K562 (cell line): ENCODE data around the gene HAT1. TPM values are rescaled to one million over a fixed set of nuclear protein-coding genes. Genes with fewer than 3 reads are reported as not detected.

ENCODE experiments used
- CAMTA2 ChIP-seq: fragments of 250-450 bp; sonication (Bioruptor Pico); conservative IDR thresholded peaks from 2 replicates; pipeline ENCODE4 v1.5.1; 2022
- CBFA2T3 ChIP-seq: fragments of 450-650 bp; IDR thresholded peaks from 2 replicates; pipeline ENCODE4 v1.6.1; 2017
- CTCFL ChIP-seq: IDR thresholded peaks from 2 replicates; pipeline ENCODE4 v1.6.1; 2011; ENCODE audit warnings: borderline replicate concordance, low read depth, mild to moderate bottlenecking, moderate library complexity, low read length; ENCODE audit not compliant: insufficient read depth, poor library complexity, severe bottlenecking
- MED1 ChIP-seq: sonication (generic); formaldehyde crosslinking; IDR thresholded peaks from 2 replicates; pipeline ENCODE4 v1.8.1; 2023; ENCODE audit warnings: missing genetic modification reagents, borderline replicate concordance
- MGA ChIP-seq: fragments of 450-650 bp; IDR thresholded peaks from 2 replicates; pipeline ENCODE4 v1.6.1; 2016; ENCODE audit warnings: mild to moderate bottlenecking, moderate library complexity
- NEUROD1 ChIP-seq: fragments of 150-350 bp; IDR thresholded peaks from 2 replicates; pipeline ENCODE4 v1.6.1; 2014; ENCODE audit warnings: borderline replicate concordance, low read length, low read depth; ENCODE audit not compliant: partially characterized antibody
- PURB ChIP-seq: sonication (generic); formaldehyde crosslinking; IDR thresholded peaks from 2 replicates; pipeline ENCODE4 v1.9.0; 2021; ENCODE audit warnings: low read depth, mild to moderate bottlenecking, missing genetic modification reagents
- TAF9B ChIP-seq: fragments of 450-650 bp; IDR thresholded peaks from 2 replicates; pipeline ENCODE4 v1.6.1; 2018; ENCODE audit warnings: mild to moderate bottlenecking; ENCODE audit not compliant: partially characterized antibody
- ZFX ChIP-seq: sonication (generic); formaldehyde crosslinking; IDR thresholded peaks from 2 replicates; pipeline ENCODE4 v1.8.0; 2022; ENCODE audit warnings: mild to moderate bottlenecking, missing genetic modification reagents, moderate library complexity
- polyA plus RNA-seq, 8 experiments: library from polyadenylated mRNA; depleted of rRNA in 4 of 8; stranded (reverse) in 5 of 8; unstranded in 3 of 8; fragments of >200 nt; fragmentation: Nextera tagmentation in 2 of 8; fragmentation: Illumina TruSeq in 1 of 8; extraction: Ambion mirVana in 2 of 8; extraction: Trizol in 1 of 8; gene quantifications; 2 replicates each; pipeline versions ENCODE4 v1.2.1 to v1.2.3, GENCODE V29; 2011 to 2014; ENCODE audit warnings: inconsistent platforms in 1 of 8, missing spikeins in 1 of 8
- total RNA-seq, 7 experiments: library from RNA; depleted of rRNA in 6 of 7; stranded (reverse); fragments of >200 nt in 6 of 7; fragmentation: Illumina TruSeq in 2 of 7; extraction: Trizol in 2 of 7; gene quantifications; 2 replicates each; pipeline versions ENCODE4 v1.2.1 to v1.2.3, GENCODE V29; 2011 to 2021; ENCODE audit warnings: low replicate concordance in 1 of 7

The HAT1 gene
- total and polyA plus RNA-seq, 9 of the 15 experiments (the other 6 are each of a cell fraction or from before 2014, with no cell fraction given): 125 to 384 (median 244) TPM

- TF ChIP-seq MGA: peak; percentile 93
- TF ChIP-seq TAF9B: peak; percentile 81
- TF ChIP-seq ZFX (CRISPR knock-in tag): peak; percentile 45; the same call in 1 of the 2 replicates
- TF ChIP-seq CTCFL: peak; percentile 31
- no peak for TF ChIP-seq PURB (CRISPR knock-in tag)
- TF ChIP-seq CBFA2T3: peak; percentile 33; the same call in 1 of the 2 replicates
- TF ChIP-seq NEUROD1: peak; percentile 80
- TF ChIP-seq CAMTA2 (CRISPR knock-in tag): 0 out of 2 replicates have a peak, but pooled peaks have one; percentile 19
- no peak for TF ChIP-seq MED1
Measured at GRCh38 chr2:171999604-172000469, 77.6 kb downstream of the HAT1 start, which contains the start of gene METAP1D (continued).
